Heart left ventricle (tissue), 16 donors: ENCODE measurements around the gene SKOR2. TPM values are rescaled to one million over a fixed set of nuclear protein-coding genes. Genes with fewer than 3 reads are reported as not detected.
A peak's percentile ranks its signal among the peaks of the same experiment; 100 is the strongest.
"Not testable (repeated sequence)": the region's sequence is repeated elsewhere in the genome, so short reads cannot be mapped to it uniquely, and the experiment has no call there.

Experiments
- ATAC-seq, 4 donors: fragments of 200-7000 bp; cut with Tn5 transposase; one replicate each; pipeline ENCODE4 v1.9.1; 2020 to 2022; ENCODE audit warnings: moderate library complexity in 4 of 4, mild to moderate bottlenecking in 3 of 4, moderate number of reproducible peaks in 1 of 4
- DNase-seq, 5 donors: peaks; one replicate each; pipeline ENCODE4 v3.0.0-alpha.2; 2020
- H3K27ac ChIP-seq, 12 donors: fragments of 200-600 bp; sonication (generic) in 4 of 12; one replicate each; pipeline versions ENCODE4 v1.5.0 to v1.8.0; 2016 to 2022; ENCODE audit warnings: mild to moderate bottlenecking in 2 of 12
- H3K27me3 ChIP-seq, 9 donors: fragments of 200-600 bp; sonication (generic) in 2 of 9; one replicate each; pipeline versions ENCODE4 v1.5.1 to v1.8.0; 2016 to 2022; ENCODE audit warnings: mild to moderate bottlenecking in 3 of 9
- H3K36me3 ChIP-seq, 9 donors: fragments of 200-600 bp; sonication (generic) in 2 of 9; one replicate each; pipeline versions ENCODE4 v1.5.0 to v1.8.0; 2018 to 2022; ENCODE audit warnings: mild to moderate bottlenecking in 2 of 9
- H3K4me1 ChIP-seq, 12 donors: fragments of 200-600 bp; sonication (generic) in 4 of 12; one replicate each; pipeline versions ENCODE4 v1.5.0 to v1.8.0; 2016 to 2022; ENCODE audit warnings: mild to moderate bottlenecking in 3 of 12
- H3K4me3 ChIP-seq, 12 donors: fragments of 200-600 bp; sonication (generic) in 4 of 12; one replicate each; pipeline versions ENCODE4 v1.5.0 to v1.8.0; 2017 to 2022; ENCODE audit warnings: mild to moderate bottlenecking in 9 of 12, moderate library complexity in 4 of 12
- H3K9me3 ChIP-seq, 12 donors: fragments of 200-600 bp; sonication (generic) in 4 of 12; one replicate each; pipeline versions ENCODE4 v1.5.0 to v1.8.0; 2016 to 2022; ENCODE audit warnings: mild to moderate bottlenecking in 1 of 12
- CTCF ChIP-seq, 12 donors: fragments of 200-600 bp; sonication (generic) in 4 of 12; IDR thresholded peaks; one replicate each; pipeline versions ENCODE4 v1.5.0 to v1.8.0; 2018 to 2022; ENCODE audit warnings: antibody characterized with exemption in 12 of 12, mild to moderate bottlenecking in 5 of 12
- POLR2A ChIP-seq, 2 donors: fragments of 450-650 bp; IDR thresholded peaks; one replicate each; pipeline ENCODE4 v1.6.1; 2017; ENCODE audit warnings: antibody characterized with exemption in 2 of 2, mild to moderate bottlenecking in 2 of 2, moderate library complexity in 2 of 2
- WGBS, 4 donors: extraction: QIAGEN DNeasy Blood & Tissue Kit in 2 of 4; methylation state at CpG; one replicate each; pipeline versions ENCODE4 v1.1.5 to v1.1.7; 2013 to 2018; 5-methylcytosine and 5-hydroxymethylcytosine counted together
- intact Hi-C, 10 donors: fragments of 100-400 bp; cut with DNase I; formaldehyde crosslinking; loops; one replicate each; pipeline versions ENCODE4 v1.11.1 to v1.14.2; 2022
- polyA plus RNA-seq, 2 donors: library from polyadenylated mRNA; stranded (reverse); fragments of 200-250 nt; gene quantifications; one replicate each; pipeline ENCODE4 v1.2.3, GENCODE V29; 2013
- total RNA-seq, 9 donors: library from RNA; depleted of rRNA in 2 of 9; stranded (reverse); fragments of >200 nt in 2 of 9; fragmentation: NEBNext Ultra II Directional in 3 of 9; extraction: Animal tissue kit (Norgen Biotek cat#: 25700) in 3 of 9; gene quantifications; one replicate each; pipeline versions ENCODE4 v1.1.0 to v1.2.4, GENCODE V29; 2016 to 2023
- donor health status: ischemic (EF 13 %, LVEDD 7.1; RV severe dilation, severe dysfunction).
- donor health status: healthy with polysubstance abuse.
- donor health status: DM: no; HTN: yes; CAD: no.
- donor health status: DM: no; HTN: no; CAD: no.
- donor health status: ischemic (EF 25% LVEDD 6.9; RV normal size, moderate dysfunction).
- donor health status: ischemic (EF 25% LVEDD 5.7; RV mildly dilated, moderate dysfunction).
- donor health status: healthy.
- donor health status: DM: yes; HTN: yes; CAD: no.
- donor health status: ischemic (EF 35%, LVEDD 5.7; RV mildly dilated, moderate dysfunction).
- donor health status: nonischemic (EF 11% LVEDD 7.7; RV severe dilation, severe dysfunction).
- donor health status: DM: yes; HTN: yes; CAD: no.
- donor health status: PGD.
- donor health status: ischemic (EF 29% LVEDD 5.4; RV normal size, mild dysfunction).
- donor health status: nonischemic (EF 23%, LVEDD 6.1; RV moderate dilation, normal function).

Gene SKOR2
- total and polyA plus RNA-seq, 11 donors: not detected

GRCh38 chr18:47204908-47205522 lies 46.4 kb downstream of the SKOR2 start:
- DNase-seq: peak in 1 of 5 donors; percentile 8
- peaks cover 0 to 11% (median 5%) of the 10 kb centered on the region in 9 donors for H3K27me3 ChIP-seq
- no peak overlapping the region for H3K4me3 ChIP-seq
- peak in 3 of 4 donors; percentile 39 to 60 (median 57) for ATAC-seq
- no peak overlapping the region for H3K27ac ChIP-seq
- TF ChIP-seq CTCF (IDR thresholded peaks at IDR 0.05) (peak; percentile 48 to 79 (median 74)), POLR2A (IDR thresholded peaks at IDR 0.05) (no peak)
- H3K36me3 ChIP-seq: no peaks in the 10 kb centered on the region
- no peaks in the 10 kb centered on the region for H3K9me3 ChIP-seq
- intact Hi-C loops: loop anchor here (1.0 to 5.0 kb wide), 4 partner anchors 103 to 153 kb away; no protein-coding TSS in a partner anchor
- H3K4me1 ChIP-seq: peaks cover 0 to 11% (median 0%) of the 10 kb centered on the region in 12 donors
- WGBS, 4 donors: 46 to 57% (median 51%) methylated on average over 3 of the region's 3 CpGs

GRCh38 chr18:47203626-47204464 lies 47.6 kb downstream of the SKOR2 start:
- Histone ChIP-seq H3K4me3 (no peak overlapping the region), H3K27ac (no peak overlapping the region), H3K27me3 (peaks cover 0 to 7% (median 0%) of the 10 kb centered on the region in 9 donors), H3K9me3 (no peaks in the 10 kb centered on the region), H3K36me3 (no peaks in the 10 kb centered on the region), H3K4me1 (peaks cover 0 to 11% (median 0%) of the 10 kb centered on the region in 12 donors)
- intact Hi-C loops: loop anchor here in 9 of 10 donors (2.0 to 5.0 kb wide), 3 partner anchors 102 to 152 kb away; no protein-coding TSS in a partner anchor
- TF ChIP-seq CTCF (IDR thresholded peaks at IDR 0.05) (no peak), POLR2A (IDR thresholded peaks at IDR 0.05) (no peak)
- WGBS, 4 donors: 46 to 61% (median 53%) methylated on average over 3 of the region's 3 CpGs
- DNase-seq (no peak), ATAC-seq (no peak)

GRCh38 chr18:47195961-47196360 lies 55.5 kb downstream of the SKOR2 start:
- H3K9me3 ChIP-seq, H3K4me1 ChIP-seq, ATAC-seq, H3K27ac ChIP-seq, H3K4me3 ChIP-seq, intact Hi-C loops, DNase-seq, H3K36me3 ChIP-seq: not testable (repeated sequence)
- 53 to 74% (median 63%) methylated on average over 3 of the region's 3 CpGs for WGBS, 4 donors
- peaks cover 0 to 15% (median 0%) of the 10 kb centered on the region in 9 donors for H3K27me3 ChIP-seq

- DNase-seq (no peak), ATAC-seq (no peak)
- Histone ChIP-seq H3K4me3 (no peak overlapping the region), H3K4me1 (no peaks in the 10 kb centered on the region), H3K36me3 (no peaks in the 10 kb centered on the region), H3K27ac (no peak overlapping the region), H3K9me3 (no peaks in the 10 kb centered on the region), H3K27me3 (peaks cover 0 to 29% (median 0%) of the 10 kb centered on the region in 9 donors)
- TF ChIP-seq CTCF (IDR thresholded peaks at IDR 0.05) (no peak), POLR2A (IDR thresholded peaks at IDR 0.05) (no peak)
- intact Hi-C loops: loop anchor here in 1 of 10 donors (5.0 kb wide), 1 partner anchor 70 kb away; no protein-coding TSS in a partner anchor
- WGBS, 4 donors: 83 to 97% (median 91%) methylated on average over 2 of the region's 2 CpGs
These were observed 59.5 kb downstream of the SKOR2 start for GRCh38 chr18:47191961-47192360.
